SW 1271 (cell line): Measurements from ENCODE around the gene RASL10B.
"Not testable (repeated sequence)": the region's sequence is repeated elsewhere in the genome, so short reads cannot be mapped to it uniquely, and the experiment has no call there.

Experiments used
- DNase-seq, 2 experiments: peaks; one replicate each; lab custom pipeline; 2025; lab: John Stamatoyannopoulos, UW

RASL10B gene

GRCh38 chr17:35731239-35731916 lies at the start of gene RASL10B:
RASL10B (plus strand) TSS chr17:35731639; CDS start chr17:35735185, 3,546 bp downstream.
- no peak for DNase-seq

- DNase-seq, result no peak
Observed at GRCh38 chr17:35683591-35683990, 47.8 kb upstream of the RASL10B start.

- no peak for DNase-seq
Observed at GRCh38 chr17:35684055-35684802, 47.2 kb upstream of the RASL10B start.

GRCh38 chr17:35692512-35693210 lies 38.8 kb upstream of the RASL10B start:
- no peak for DNase-seq

GRCh38 chr17:35693662-35694061 lies 37.8 kb upstream of the RASL10B start:
- no peak for DNase-seq

GRCh38 chr17:35694906-35695305 lies 36.5 kb upstream of the RASL10B start:
- DNase-seq, result no peak

- DNase-seq, result no peak
Observed at GRCh38 chr17:35695613-35696012, 35.8 kb upstream of the RASL10B start.

- DNase-seq, result no peak
Observed at GRCh38 chr17:35698800-35699199, 32.6 kb upstream of the RASL10B start.

GRCh38 chr17:35700150-35700549 lies 31.3 kb upstream of the RASL10B start:
- DNase-seq, result no peak

- DNase-seq, result no peak
Observed at GRCh38 chr17:35701491-35701890, 29.9 kb upstream of the RASL10B start.

GRCh38 chr17:35703308-35703707 lies 28.1 kb upstream of the RASL10B start:
- not testable (repeated sequence) for DNase-seq

- no peak for DNase-seq
Observed at GRCh38 chr17:35705230-35705629, 26.2 kb upstream of the RASL10B start.

GRCh38 chr17:35705705-35706104 lies 25.7 kb upstream of the RASL10B start:
- no peak for DNase-seq

GRCh38 chr17:35708149-35708548 lies 23.3 kb upstream of the RASL10B start:
- DNase-seq, result no peak

- no peak for DNase-seq
Observed at GRCh38 chr17:35708951-35709350, 22.5 kb upstream of the RASL10B start.

- DNase-seq, result no peak
Observed at GRCh38 chr17:35709874-35710273, 21.6 kb upstream of the RASL10B start.

- no peak for DNase-seq
Observed at GRCh38 chr17:35710950-35711349, 20.5 kb upstream of the RASL10B start.

GRCh38 chr17:35713069-35713728 lies 18.2 kb upstream of the RASL10B start:
- no peak for DNase-seq

- DNase-seq, result no peak
Observed at GRCh38 chr17:35714988-35715387, 16.5 kb upstream of the RASL10B start.

- DNase-seq, result no peak
Observed at GRCh38 chr17:35715416-35715815, 16.0 kb upstream of the RASL10B start.

GRCh38 chr17:35716173-35716572 lies 15.3 kb upstream of the RASL10B start:
- no peak for DNase-seq

- no peak for DNase-seq
Observed at GRCh38 chr17:35716897-35717465, 14.5 kb upstream of the RASL10B start.
